Activated T-helper 9 cell treated with anti-CD3 and anti-CD28 coated beads, Interleukin-2, amount 50 U/mL, for 16 hours (primary cell): ENCODE results near the gene MS4A4E.
"Not testable (repeated sequence)": the region's sequence is repeated elsewhere in the genome, so short reads cannot be mapped to it uniquely, and the experiment has no call there.

ENCODE experiments used
- DNase-seq: peaks from one replicate; pipeline ENCODE4 v3.0.0-alpha.2; 2020; ENCODE audit warnings: low read depth

Gene MS4A4E

DNA sequence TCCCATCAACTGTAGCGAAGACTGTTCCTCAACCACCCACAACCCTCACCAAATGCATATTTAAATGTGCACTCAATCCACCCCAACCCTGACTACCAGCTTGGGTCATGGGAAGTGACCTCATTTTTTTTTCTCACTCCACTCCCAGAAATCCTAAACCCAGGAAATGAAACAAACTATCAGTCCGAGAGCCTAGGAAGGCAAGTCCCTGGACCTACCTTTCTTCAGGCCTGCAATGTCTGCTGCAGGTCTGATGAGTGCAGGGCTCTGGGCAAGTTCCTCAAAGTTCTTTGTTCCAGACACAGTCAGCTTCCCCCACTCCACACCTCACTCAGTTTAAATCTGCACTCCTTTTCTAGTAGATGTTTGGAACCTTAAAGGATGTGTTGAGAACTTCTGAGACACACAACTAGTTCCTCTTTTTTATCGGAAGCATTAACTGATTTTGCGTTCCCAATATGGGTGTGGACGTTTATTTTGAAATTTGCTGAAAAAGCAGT is at the start of gene MS4A4E:
Gene MS4A4E, minus strand, starts transcription at position 398 of the 500 bp plus-strand sequence. CDS start 13,082 bp downstream, outside the sequence.
- DNase-seq = no peak

DNA sequence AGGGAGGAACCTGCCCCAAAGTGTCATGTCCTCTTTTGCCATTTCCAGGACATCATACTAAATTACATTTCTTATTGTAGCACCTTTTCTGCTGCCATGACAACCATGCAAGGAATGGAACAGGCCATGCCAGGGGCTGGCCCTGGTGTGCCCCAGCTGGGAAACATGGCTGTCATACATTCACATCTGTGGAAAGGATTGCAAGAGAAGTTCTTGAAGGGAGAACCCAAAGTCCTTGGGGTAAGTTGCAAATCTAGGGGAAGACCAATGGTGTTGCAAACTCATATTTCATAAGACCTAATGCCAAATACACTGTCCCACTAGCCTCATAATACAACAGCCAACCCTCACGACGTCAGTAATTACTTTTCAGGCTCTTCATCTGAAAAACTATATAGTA is 49.2 kb upstream of the MS4A4E start:
- DNase-seq = no peak

DNA sequence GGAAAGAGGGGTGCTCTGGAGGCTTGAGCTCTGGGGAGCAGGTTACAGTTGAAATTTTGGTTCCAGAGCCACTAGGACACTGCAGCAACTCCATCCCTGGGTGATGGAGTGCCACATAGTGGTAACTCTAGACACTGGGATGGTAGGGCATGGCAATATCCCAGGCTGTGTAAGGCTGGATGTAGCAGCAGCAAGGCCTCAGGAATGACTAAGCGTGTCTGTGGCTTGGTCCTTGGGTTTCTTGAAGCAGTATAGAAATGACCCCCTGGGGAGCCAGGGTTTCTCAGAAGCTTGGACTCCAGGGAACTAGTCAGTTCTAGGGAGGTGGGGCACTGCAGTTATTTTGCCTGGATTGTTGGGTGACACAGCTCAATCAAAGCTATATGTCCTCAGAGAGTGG is 45.6 kb upstream of the MS4A4E start:
- no peak for DNase-seq

DNA sequence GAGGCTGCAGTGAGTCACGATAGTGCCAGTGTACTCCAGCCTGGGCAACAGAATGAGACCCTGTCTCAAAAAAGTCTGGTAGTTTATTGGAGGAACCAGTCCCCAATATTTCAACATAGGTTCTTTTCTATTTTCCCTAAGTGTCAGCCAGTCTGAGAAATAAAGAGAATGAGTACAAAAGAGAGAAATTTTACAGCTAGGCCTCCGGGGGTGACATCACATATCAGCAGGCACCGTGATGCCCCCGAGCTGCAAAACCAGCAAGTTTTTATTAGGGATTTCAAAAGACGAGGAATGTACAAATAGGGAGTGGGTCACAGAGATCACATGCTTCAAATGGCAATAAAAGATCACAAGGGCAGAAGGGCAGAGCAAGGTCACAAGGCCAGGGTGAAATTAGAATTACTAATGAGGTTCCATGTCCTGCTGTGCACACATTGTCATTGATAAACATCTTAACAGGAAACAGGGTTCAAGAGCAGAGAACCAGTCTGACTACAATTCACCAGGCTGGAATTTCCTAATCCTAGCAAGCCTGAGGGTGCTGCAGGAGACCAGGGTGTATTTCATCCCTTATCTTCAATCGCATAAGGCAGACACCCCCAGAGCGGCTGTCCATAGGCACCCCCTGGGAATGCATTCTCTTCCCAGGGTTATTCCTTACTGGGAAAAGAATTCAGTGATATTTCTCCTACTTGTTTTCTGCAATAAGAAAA is 42.6 kb upstream of the MS4A4E start:
- DNase-seq = not testable (repeated sequence)

DNA sequence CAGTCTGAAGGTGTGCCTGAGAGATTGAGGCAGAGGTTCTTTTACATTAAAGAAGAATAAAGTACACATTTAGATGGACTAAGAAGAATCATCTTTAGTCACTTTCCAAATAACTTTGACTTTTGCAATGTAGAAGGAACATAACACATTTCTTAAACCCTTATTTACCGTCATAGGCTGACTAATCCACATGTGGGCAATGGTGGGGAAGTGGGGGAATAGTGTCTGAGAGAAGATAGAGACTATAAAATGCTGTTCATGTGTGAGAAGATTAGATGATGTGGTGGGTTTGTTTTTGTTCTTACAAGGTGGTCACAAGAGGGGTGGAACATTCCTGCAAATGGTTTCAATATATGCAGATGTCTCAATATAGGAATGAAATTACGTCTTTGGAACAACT is 39.3 kb upstream of the MS4A4E start:
- no peak for DNase-seq

DNA sequence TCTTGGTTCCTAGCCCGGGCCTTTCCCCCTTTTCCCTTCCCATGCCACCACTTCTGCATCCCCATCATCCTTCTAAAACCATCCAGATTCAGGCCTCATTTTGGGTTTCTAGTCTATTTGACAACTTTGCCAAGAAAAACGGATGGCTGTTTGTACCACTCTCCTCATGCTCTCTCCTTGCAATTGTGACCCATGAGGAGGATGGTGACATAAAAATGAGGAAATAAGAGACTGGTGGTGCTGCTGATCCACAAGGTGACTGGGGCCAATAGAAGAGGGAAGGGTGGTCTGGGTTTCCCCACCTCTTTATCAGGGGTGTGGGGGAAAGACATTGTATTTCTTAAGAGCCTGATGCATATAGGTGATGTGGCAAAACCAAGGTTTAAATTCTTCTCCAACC is 38.5 kb upstream of the MS4A4E start:
- no peak for DNase-seq

DNA sequence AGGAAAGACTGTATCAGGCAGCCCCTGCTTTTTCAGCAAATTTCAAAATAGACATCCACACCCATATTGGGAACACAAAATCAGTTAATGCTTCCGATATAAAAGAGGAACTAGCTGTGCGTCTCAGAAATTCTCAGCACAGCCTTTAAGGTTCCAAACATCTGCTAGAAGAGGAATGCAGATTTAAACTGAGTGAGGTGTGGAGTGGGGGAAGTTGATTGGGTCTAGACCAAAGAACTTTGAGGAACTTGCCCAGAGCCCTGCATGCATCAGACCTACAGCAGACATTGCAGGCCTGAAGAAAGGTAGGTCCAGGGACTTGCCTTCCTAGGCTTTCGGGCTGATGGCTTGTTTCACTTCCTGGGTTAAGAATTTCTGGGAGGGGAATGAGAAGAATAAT is 37.5 kb upstream of the MS4A4E start, which contains the start of gene MS4A4A:
Gene MS4A4A, plus strand, starts transcription at position 255 of the 400 bp plus-strand sequence. Its CDS starts 10 bp downstream, at position 265.
- DNase-seq = no peak

DNA sequence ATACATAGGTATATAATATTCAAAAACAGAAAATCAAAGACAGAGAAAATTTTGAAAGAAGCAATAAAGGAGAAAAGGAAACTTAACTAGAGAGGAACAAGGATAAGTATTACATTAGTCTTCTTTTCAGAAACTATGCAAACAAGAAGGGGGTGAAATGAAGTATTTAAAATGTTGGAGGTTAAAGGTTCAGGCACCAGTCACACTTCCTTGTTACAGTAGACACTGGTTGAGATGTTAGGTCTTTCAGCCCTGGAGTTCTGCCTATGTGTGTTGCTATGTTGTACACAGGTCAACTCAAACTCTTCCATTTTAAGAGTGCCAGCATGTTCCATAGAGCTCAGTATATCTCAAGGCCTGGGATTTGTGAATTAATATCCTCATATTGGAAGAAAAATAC is 31.5 kb upstream of the MS4A4E start:
- no peak for DNase-seq

DNA sequence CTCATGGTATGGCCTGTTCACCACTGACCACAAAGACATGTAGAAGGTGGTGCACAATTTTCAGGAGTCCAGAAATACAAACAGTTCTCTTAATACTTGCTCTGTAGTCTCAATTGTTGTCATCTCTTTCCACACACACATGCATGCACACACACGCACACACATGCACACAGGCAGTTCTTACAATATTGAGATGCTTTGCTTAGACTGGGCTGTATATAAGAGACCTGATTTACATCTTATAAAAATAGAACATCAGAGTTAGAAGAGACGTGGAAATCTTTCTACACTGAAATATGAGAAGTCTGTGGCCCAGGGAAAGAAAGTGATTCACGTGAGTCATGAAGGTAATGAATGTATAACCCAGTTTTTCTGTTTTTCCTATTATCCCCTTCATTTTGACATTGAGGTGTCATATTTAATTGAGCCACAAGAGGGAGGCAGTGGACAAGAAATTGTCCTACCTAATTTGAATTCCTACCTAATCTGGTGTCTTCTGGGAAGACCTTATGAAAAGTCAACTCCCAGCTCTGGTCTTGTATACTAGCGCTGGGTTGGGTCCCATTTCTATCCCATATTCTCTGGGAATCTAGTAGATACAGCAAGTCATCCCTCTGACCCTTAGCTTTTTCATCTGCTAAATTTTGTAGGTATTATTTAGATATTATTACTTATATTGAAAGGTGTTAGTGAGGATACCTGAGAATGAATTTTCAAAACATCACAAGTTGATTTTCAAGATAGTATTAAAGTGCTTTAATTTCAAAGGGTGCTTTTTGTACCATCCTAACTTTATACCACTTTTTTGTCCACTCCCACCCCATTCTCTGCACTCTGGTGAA is 22.7 kb upstream of the MS4A4E start:
- no peak for DNase-seq

DNA sequence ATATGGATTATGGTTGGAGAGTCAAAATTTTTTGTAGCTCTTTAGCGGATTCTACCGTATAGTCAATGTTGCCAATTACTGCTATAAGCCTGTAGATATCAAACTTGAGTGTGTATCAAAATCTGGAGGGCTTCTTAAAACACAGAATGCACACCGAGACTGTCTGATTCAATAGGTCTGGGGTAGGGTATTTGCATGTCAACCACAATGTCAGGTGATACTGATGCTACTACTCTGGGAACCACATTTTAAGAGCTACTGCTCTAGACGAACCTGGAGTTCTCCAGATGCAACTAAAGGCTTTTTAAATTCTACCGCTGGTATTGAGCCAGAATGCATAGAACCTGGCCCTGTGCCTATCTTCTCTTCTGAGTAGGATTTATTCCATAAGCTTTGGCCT is 21.7 kb upstream of the MS4A4E start:
- DNase-seq = no peak

DNA sequence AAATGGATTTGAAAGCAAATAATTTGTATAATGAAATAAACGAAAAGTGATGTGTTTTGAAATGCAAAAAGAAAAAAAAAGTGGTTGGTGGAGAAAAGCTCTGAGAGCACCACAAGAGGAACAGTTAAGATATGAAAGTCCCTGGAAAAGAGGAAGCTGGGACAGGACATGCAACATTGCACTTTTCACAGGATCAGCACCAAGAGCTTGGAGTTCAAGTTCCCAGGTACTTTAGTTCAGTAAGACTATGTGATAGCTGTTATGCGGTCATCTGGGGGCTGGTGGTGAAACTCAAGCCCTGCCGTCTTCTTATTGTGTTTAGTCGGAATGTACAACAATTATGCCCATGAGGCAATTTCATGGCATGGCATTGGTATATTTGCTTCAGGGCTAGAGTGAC is 20.5 kb upstream of the MS4A4E start:
- no peak for DNase-seq

DNA sequence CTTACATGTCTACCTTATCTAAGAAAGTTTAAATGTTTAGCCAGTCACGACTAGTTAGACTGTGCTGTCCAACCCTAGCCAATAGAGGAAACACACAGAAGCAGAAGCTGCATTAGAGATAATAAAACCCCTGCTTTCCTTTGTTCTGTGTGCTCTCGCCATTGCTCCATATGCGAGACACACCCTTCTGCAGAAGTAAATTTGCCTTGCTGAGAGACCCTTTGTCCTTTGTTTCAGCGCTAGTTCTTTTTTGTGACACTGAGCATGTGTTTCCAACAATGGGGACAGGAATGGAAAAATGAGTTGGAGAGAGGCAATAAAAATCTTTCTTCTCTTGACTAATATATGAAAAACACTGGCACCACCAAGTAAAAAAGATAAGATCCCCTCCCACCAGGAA is 18.1 kb upstream of the MS4A4E start:
- no peak for DNase-seq

DNA sequence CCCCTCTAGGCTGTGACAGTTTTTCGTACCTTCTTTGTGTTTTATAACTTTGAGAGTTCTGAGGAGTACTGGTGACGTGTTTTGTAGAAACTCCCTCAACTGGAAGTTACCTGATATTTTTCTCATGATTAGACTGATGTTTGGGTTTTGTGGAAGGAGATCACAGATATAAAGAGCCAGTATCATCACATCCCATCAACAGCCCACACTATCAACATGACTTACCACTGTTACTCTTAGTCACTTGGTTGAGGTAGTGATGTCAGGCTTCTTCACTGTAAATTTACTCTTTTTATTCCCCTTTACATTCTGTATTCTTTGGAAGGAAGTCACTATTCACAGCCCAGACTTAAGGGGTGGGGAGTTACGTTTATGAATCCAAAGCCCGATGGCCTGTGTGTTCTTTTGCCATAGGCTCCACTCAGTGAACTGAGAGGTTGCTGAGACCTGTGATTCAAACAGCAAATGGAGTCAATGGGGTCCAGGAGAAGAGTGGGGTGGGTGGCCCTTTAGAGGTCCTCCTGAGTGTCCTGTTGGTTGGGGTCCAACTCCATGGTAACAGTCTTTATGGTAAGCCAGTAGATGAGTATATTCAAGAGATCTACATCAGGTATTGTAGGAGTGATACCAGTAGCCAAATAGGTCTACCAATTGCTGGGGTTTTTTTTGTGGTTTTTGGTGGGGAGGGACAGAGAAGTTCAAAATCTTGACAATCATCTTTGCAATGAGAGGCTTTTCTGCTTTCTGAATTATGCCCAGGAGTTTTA is 15.2 kb upstream of the MS4A4E start:
- no peak for DNase-seq

DNA sequence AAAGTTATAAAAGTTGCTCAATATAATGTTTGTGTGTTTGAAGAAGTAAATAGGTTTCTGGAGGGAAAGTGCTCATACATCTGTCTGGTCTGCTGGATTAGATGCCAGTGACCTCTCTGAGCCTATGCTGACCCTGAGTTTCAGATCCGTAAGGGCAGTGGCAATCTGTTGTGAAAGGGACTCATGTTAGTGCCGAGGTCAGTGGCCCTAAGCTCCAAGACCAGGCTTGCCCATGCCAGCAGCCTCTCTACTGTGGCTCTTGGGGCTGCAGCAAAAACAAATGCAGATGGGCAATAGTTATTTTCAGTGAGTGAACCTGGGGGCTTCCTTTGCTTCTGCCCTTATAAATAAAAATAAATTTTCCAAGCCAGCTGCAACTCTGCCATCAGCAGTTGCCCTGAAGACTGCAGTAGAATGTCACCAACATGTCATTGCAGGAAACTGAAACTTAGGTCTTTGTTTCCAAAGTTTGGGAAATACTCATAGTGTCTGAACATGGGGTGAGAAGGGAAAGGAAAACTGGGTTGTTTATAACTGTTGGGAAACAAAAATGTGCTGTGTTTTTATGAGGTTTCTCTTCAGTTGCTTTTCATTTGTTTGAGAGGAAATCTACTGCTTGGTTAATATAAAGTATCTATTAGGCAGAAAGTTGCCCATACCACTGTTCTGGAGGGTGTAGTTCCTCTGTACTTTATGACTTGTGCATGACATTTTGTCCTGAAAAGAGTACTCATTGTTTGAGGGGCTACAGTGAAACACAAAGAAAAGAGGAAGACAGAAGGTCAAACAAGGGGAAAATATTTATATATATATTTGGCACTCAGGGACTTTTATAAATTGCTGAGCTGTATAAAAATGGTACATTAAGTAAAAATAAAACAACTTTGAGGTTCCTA is 9.5 kb upstream of the MS4A4E start:
- no peak for DNase-seq

DNA sequence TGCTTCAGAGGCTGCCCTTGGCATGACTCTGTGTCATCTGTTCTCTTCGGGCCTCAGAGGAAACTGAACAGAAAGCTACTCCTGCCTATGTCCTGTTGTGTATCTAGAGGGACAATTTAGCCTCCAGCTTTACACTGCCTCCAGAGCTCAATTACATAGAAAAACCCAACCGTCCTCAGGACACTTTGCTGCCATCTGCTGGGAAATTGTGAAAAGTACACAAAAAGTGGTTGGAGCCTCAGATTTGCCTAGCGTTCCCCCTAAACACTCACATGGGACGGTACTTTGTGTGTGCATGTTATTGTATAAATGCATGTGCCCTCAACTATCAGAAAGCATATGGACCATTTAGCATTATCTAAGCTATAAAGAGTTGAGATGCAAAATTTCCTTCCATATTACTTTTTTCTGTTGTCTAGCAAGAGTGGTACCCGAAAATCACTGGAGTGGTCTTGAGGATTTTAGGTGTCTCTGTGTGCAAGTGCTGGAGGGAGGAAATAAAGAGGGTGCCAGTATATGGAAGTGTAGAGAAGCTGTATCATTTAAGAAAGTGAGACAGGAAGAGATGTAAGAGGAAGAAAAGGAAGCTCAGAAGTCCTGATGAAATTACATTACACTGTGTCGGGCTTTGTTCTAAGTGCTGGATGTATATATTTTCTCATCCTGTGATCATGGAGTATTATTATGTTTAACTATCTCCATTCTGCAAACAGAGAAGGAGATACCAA is 8.7 kb upstream of the MS4A4E start:
- DNase-seq = no peak

DNA sequence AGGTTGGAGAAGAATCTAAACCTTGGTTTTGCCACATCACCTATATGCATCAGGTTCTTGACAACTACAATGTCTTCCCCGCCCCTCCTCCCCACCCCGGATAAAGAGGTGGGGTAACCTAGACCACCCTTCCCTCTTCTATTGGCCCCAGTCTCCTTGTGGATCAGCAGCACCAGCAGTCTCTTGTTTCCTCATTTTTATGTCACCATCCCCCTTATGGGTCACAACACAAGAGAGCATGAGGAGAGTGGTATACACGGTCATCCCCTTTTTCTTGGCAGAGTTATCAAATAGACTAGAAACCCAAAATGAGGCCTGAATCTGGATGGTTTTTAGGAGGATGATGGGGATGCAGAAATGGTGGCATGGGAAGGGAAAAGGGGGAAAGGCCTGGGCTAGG is 1.2 kb downstream of the MS4A4E start:
- DNase-seq = no peak

DNA sequence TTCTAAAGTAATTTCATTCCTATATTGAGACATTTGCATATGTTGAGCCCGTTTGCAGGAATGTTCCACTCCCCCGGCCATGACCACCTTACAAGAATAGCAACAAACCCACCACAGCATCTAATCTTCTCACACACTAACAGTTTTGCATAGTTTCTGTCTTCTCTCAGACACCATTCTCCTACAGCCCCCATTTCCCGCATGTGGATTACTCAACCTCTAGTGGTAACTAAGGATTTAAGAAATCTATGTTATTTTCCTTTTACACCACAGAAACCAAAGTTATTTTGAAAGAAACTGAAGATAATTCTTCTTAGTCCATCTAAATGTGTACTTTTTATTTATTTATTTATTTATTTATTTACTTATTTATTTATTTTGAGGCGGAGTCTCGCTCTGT is 2.3 kb downstream of the MS4A4E start:
- no peak for DNase-seq

DNA sequence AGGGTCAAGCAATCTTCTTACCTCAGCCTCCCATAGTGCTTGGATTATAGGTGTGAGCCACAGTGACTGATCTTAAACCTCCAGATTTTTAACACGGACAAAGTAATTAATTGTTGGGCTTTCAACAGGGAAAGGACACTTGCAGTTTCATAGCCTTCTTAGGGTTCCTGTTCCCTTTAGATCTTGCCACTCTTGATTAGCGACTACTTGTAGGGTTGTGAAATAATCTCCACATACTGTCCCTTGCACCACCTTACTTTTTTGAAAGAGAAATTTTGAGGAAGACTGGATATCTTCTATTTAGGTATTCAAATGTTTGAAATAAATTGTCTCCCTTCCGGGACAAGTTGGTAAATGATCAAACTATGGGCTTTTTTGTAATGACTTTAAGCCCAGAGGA is 7.6 kb downstream of the MS4A4E start:
- no peak for DNase-seq

DNA sequence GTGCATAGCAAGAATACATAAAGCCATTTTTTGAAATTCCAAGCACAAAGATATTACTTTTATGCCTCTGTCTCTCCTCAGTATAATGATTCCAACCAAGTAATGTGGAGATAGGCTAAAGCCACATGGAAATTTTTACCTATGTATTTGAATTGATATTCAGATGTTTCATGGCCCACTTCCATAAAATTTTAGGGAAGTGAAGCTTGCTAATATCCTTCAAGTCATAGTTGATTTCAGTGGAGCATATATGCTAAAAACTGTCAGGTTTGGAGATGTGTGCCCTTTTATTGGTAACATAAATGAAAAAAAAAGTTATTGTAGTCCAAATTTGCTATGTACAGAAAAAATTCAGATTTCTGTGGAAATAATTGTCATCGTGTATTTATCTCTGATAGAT is 12.3 kb downstream of the MS4A4E start:
- DNase-seq = no peak

DNA sequence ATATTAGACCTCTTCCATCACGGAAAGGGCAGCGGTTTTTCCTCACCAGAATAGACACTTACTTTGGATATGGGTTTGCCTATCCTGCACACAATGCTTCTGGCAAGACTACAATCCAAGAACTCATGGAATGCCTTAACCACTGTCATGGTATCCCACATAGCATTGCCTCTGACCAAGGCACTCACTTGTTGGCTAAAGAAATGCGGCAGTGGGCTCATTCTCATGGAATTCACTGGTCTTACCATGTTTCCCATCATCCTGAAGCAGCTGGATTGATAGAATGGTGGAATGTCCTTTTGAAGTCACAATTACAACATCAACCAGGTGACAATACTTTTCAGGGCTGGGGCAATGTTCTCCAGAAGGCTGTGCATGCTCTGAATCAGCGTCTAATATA is 20.8 kb downstream of the MS4A4E start:
- no peak for DNase-seq

DNA sequence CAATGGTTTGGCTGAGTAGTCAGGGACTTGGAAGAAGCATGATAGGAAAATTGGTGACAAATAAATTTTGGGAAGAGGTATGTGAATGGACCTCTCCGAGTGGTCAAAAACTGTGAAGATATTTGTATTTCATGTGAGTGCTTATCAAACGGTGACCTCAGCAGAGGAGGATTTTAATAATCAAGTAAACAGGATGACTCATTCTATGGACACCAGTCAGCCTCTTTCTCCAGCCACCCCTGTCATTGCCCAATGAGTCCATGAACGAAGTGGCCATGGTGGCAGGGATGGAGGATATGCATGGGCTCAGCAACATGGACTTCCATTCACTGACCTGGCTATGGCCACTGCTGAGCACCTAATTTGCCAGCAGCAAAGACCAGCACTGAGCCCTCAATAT is 21.2 kb downstream of the MS4A4E start:
- DNase-seq = no peak
